GM23338 (cell line): ENCODE measurements around the gene AKR1E2. TPM values are rescaled to one million over a fixed set of nuclear protein-coding genes. Genes with fewer than 3 reads are reported as not detected.

Experiments used
- ATAC-seq: fragments of 200-7000 bp; cut with Tn5 transposase; 3 replicates; pipeline ENCODE4 v1.9.1; 2020
- DNase-seq: peaks from one replicate; pipeline ENCODE4 v3.0.0-alpha.2; 2015; ENCODE audit warnings: low spot score
- H2AFZ ChIP-seq: fragments of 200-600 bp; sonication (generic); 2 replicates; pipeline ENCODE4 v1.8.0; 2016; ENCODE audit warnings: antibody characterized with exemption, mild to moderate bottlenecking, moderate library complexity
- H3F3A ChIP-seq: fragments of 200-600 bp; sonication (generic); replicated peaks from 2 replicates; pipeline ENCODE4 v1.8.0; 2017; ENCODE audit warnings: antibody characterized with exemption, mixed run types, low read depth
- H3K27ac ChIP-seq: fragments of 200-600 bp; sonication (generic); 2 replicates; pipeline ENCODE4 v1.6.1; 2016; ENCODE audit warnings: low read depth
- H3K27me3 ChIP-seq: fragments of 200-600 bp; sonication (generic); 2 replicates; pipeline ENCODE4 v1.8.0; 2016; ENCODE audit warnings: mild to moderate bottlenecking, mixed run types, moderate library complexity; ENCODE audit not compliant: insufficient read depth
- H3K36me3 ChIP-seq: fragments of 200-600 bp; sonication (generic); 2 replicates; pipeline ENCODE4 v1.8.0; 2016; ENCODE audit warnings: mild to moderate bottlenecking; ENCODE audit not compliant: insufficient read depth
- H3K4me1 ChIP-seq: fragments of 200-600 bp; sonication (generic); 2 replicates; pipeline ENCODE4 v1.8.0; 2016; ENCODE audit warnings: mild to moderate bottlenecking, moderate library complexity; ENCODE audit not compliant: insufficient read depth
- H3K4me2 ChIP-seq: fragments of 200-600 bp; sonication (generic); 2 replicates; pipeline ENCODE4 v1.7.1; 2017; ENCODE audit warnings: mixed run types
- H3K4me3 ChIP-seq: fragments of 200-600 bp; sonication (generic); 2 replicates; pipeline ENCODE4 v1.6.1; 2016; ENCODE audit warnings: mixed run types
- H3K79me2 ChIP-seq: fragments of 200-600 bp; sonication (generic); replicated peaks from 2 replicates; pipeline ENCODE4 v1.8.0; 2017; ENCODE audit warnings: mild to moderate bottlenecking; ENCODE audit not compliant: insufficient read depth
- H3K9me2 ChIP-seq: fragments of 200-600 bp; sonication (generic); 2 replicates; pipeline ENCODE4 v1.8.0; 2017; ENCODE audit not compliant: insufficient read depth
- H4K20me1 ChIP-seq: fragments of 200-600 bp; sonication (generic); replicated peaks from 2 replicates; pipeline ENCODE4 v1.8.0; 2017; ENCODE audit warnings: mild to moderate bottlenecking; ENCODE audit not compliant: insufficient read depth
- H3K27ac Mint-ChIP-seq: 2 replicates; pipeline ENCODE4 v1.8.0; 2020; ENCODE audit warnings: inconsistent platforms, mild to moderate bottlenecking, moderate library complexity, mixed read lengths
- H3K27me3 Mint-ChIP-seq: 3 replicates; pipeline ENCODE4 v1.8.0; 2022; ENCODE audit warnings: low read depth, mild to moderate bottlenecking, moderate library complexity, mixed read lengths, inconsistent platforms; ENCODE audit not compliant: insufficient read depth, poor library complexity
- H3K36me3 Mint-ChIP-seq: 3 replicates; pipeline ENCODE4 v1.8.0; 2021; ENCODE audit warnings: low read depth, mild to moderate bottlenecking, inconsistent platforms, moderate library complexity, mixed read lengths
- H3K4me1 Mint-ChIP-seq: 3 replicates; pipeline ENCODE4 v1.8.0; 2020; ENCODE audit warnings: mild to moderate bottlenecking, inconsistent platforms, mixed read lengths
- H3K4me3 Mint-ChIP-seq: 3 replicates; pipeline ENCODE4 v1.8.0; 2021; ENCODE audit warnings: moderate library complexity, mild to moderate bottlenecking, inconsistent platforms, mixed read lengths
- H3K9me3 Mint-ChIP-seq: 3 replicates; pipeline ENCODE4 v1.8.0; 2020; ENCODE audit warnings: moderate library complexity, mild to moderate bottlenecking, inconsistent platforms, mixed read lengths
- CREB1 ChIP-seq: fragments of 250-450 bp; sonication (Bioruptor Pico); IDR thresholded peaks from 2 replicates; pipeline ENCODE4 v1.5.0; 2020; ENCODE audit warnings: low read depth, mild to moderate bottlenecking, moderate library complexity
- CTCF ChIP-seq, 2 experiments: fragments of 200-600 bp in 1 of 2; sonication (generic) in 1 of 2; conservative IDR thresholded peaks; 2 replicates each; pipeline versions ENCODE4 v1.5.1 to v1.6.1; 2016 to 2017; ENCODE audit warnings: antibody characterized with exemption in 2 of 2, low read depth in 2 of 2, mild to moderate bottlenecking in 2 of 2, moderate library complexity in 1 of 2
- ETS1 ChIP-seq: IDR thresholded peaks from 2 replicates; pipeline ENCODE4 v1.6.1; 2016; ENCODE audit warnings: antibody characterized with exemption
- EZH2 ChIP-seq: fragments of 200-600 bp; sonication (generic); IDR thresholded peaks from one replicate; pipeline ENCODE4 v1.8.0; 2017; ENCODE audit warnings: antibody characterized with exemption, mild to moderate bottlenecking, low read depth; ENCODE audit not compliant: unreplicated experiment
- EZH2phosphoT487 ChIP-seq: fragments of 200-600 bp; sonication (generic); IDR thresholded peaks from one replicate; pipeline ENCODE4 v1.8.1; 2018; ENCODE audit warnings: antibody characterized with exemption; ENCODE audit not compliant: unreplicated experiment
- JUNB ChIP-seq: IDR thresholded peaks from one replicate; pipeline ENCODE4 v1.6.1; 2016; ENCODE audit warnings: antibody characterized with exemption; ENCODE audit not compliant: unreplicated experiment
- NANOG ChIP-seq: IDR thresholded peaks from 2 replicates; pipeline ENCODE4 v1.6.1; 2016; ENCODE audit warnings: antibody characterized with exemption, borderline replicate concordance
- POLR2AphosphoS5 ChIP-seq: IDR thresholded peaks from 2 replicates; pipeline ENCODE4 v1.6.1; 2016; ENCODE audit warnings: antibody characterized with exemption, low read depth
- REST ChIP-seq: IDR thresholded peaks from one replicate; pipeline ENCODE4 v1.6.1; 2018; ENCODE audit warnings: antibody characterized with exemption; ENCODE audit not compliant: unreplicated experiment
- STAT1 ChIP-seq: IDR thresholded peaks from one replicate; pipeline ENCODE4 v1.6.1; 2016; ENCODE audit warnings: antibody characterized with exemption; ENCODE audit not compliant: unreplicated experiment
- ZNF114 ChIP-seq: fragments of 250-450 bp; sonication (Bioruptor Pico); IDR thresholded peaks from 2 replicates; pipeline ENCODE4 v1.5.0; 2020; ENCODE audit warnings: mild to moderate bottlenecking, moderate library complexity
- ZNF331 ChIP-seq: fragments of 250-450 bp; sonication (Bioruptor Pico); IDR thresholded peaks from 2 replicates; pipeline ENCODE4 v1.5.0; 2020; ENCODE audit warnings: low read depth, mild to moderate bottlenecking, moderate library complexity
- ZNF462 ChIP-seq: fragments of 250-450 bp; sonication (Bioruptor Pico); IDR thresholded peaks from 2 replicates; pipeline ENCODE4 v1.5.0; 2020; ENCODE audit warnings: mild to moderate bottlenecking, moderate library complexity
- polyA plus RNA-seq: library from polyadenylated mRNA; unstranded; fragments of >200 nt; fragmentation: Nextera tagmentation; extraction: Ambion mirVana; gene quantifications from 2 replicates; pipeline ENCODE4 v1.2.1, GENCODE V29; 2016
- total RNA-seq: library from RNA; depleted of rRNA; stranded (reverse); fragments of >200 nt; shearing (Covaris generic); gene quantifications from 2 replicates; pipeline ENCODE4 v1.2.3, GENCODE V29; 2014

AKR1E2 gene
- total and polyA plus RNA-seq, 2 experiments from 2014 or later: 2.2 to 4.3 TPM

- Histone ChIP-seq H3K4me3 (no peak overlapping the region), H3K27me3 (no peaks in the 10 kb centered on the region), H3K4me1 (peaks cover 4% of the 10 kb centered on the region), H3K79me2 (no peaks in the 10 kb centered on the region), H3K27ac (no peak overlapping the region), H2AFZ (no peak overlapping the region), H3K4me2 (peak overlapping the region; percentile 28; the same call in 1 of the 2 replicates), H4K20me1 (no peaks in the 10 kb centered on the region), H3F3A (no peaks in the 10 kb centered on the region), H3K36me3 (no peaks in the 10 kb centered on the region), H3K9me2 (no peaks in the 10 kb centered on the region)
- peaks cover 1% of the 10 kb centered on the region for H3K27me3 Mint-ChIP-seq
- no peak overlapping the region for H3K4me3 Mint-ChIP-seq
- no peaks in the 10 kb centered on the region for H3K36me3 Mint-ChIP-seq
- H3K4me1 Mint-ChIP-seq: peaks cover 9% of the 10 kb centered on the region; the same call in 2 of the 3 replicates
- H3K27ac Mint-ChIP-seq: no peak overlapping the region
- DNase-seq (no peak), ATAC-seq (no peak)
- H3K9me3 Mint-ChIP-seq: no peaks in the 10 kb centered on the region; the same call in 2 of the 3 replicates
- TF ChIP-seq CTCF (conservative IDR thresholded peaks at IDR 0.05; ENCODE audit: low read depth in 2 of 2) (no peak), ZNF462 (CRISPR knock-in tag) (no peak), ZNF331 (CRISPR knock-in tag) (no peak), REST (no peak), ETS1 (no peak), JUNB (no peak), EZH2phosphoT487 (no peak), ZNF114 (no peak), STAT1 (no peak), CREB1 (CRISPR knock-in tag) (no peak), POLR2AphosphoS5 (no peak), NANOG (no peak), EZH2 (no peak)
Measured at GRCh38 chr10:4807761-4808507, 18.1 kb upstream of the AKR1E2 start.
